Keratinocyte (primary cell): Measurements from ENCODE around the gene CDK10. TPM values are rescaled to one million over a fixed set of nuclear protein-coding genes. Genes with fewer than 3 reads are reported as not detected.

Source experiments
- DNase-seq: peaks from one replicate; pipeline ENCODE4 v3.0.0-alpha.2; 2011; ENCODE audit warnings: low read depth, missing footprints, low spot score
- FAIRE-seq: peaks from 2 replicates; lab custom pipeline; 2011; peaks lifted over from hg19 to GRCh38; lab: Jason Lieb, UNC
- H2AFZ ChIP-seq: 2 replicates; pipeline ENCODE4 v1.6.0; 2012; ENCODE audit warnings: low read length, control low read depth, inconsistent platforms; ENCODE audit not compliant: control insufficient read depth
- H3K27ac ChIP-seq: 2 replicates; pipeline ENCODE4 v1.5.1; 2011; ENCODE audit warnings: low read length; ENCODE audit not compliant: control insufficient read depth, insufficient read depth
- H3K27me3 ChIP-seq: 3 replicates; pipeline ENCODE4 v1.6.0; 2011; ENCODE audit warnings: low read length; ENCODE audit not compliant: control insufficient read depth, insufficient read depth; ENCODE audit errors: extremely low read depth
- H3K36me3 ChIP-seq, 2 experiments: 2 replicates in 1 of 2; 3 replicates in 1 of 2; pipeline ENCODE4 v1.5.1; 2011; ENCODE audit warnings: low read length in 2 of 2, mild to moderate bottlenecking in 1 of 2; ENCODE audit not compliant: control insufficient read depth in 2 of 2, insufficient read depth in 2 of 2; ENCODE audit errors: extremely low read depth in 1 of 2
- H3K4me1 ChIP-seq: 3 replicates; pipeline ENCODE4 v1.5.1; 2011; ENCODE audit warnings: low read length; ENCODE audit not compliant: control insufficient read depth, insufficient read depth; ENCODE audit errors: extremely low read depth
- H3K4me2 ChIP-seq: 3 replicates; pipeline ENCODE4 v1.6.0; 2011; ENCODE audit warnings: low read depth, low read length; ENCODE audit not compliant: control insufficient read depth, insufficient read depth; ENCODE audit errors: extremely low read depth
- H3K4me3 ChIP-seq, 3 experiments: fragments of 200-600 bp in 1 of 3; sonication (generic) in 1 of 3; 2 replicates in 2 of 3; 3 replicates in 1 of 3; pipeline ENCODE4 v1.5.1; 2011 to 2016; ENCODE audit warnings: low read length in 3 of 3, mild to moderate bottlenecking in 3 of 3, control low read depth in 2 of 3, inconsistent platforms in 1 of 3, low read depth in 1 of 3, mixed read lengths in 1 of 3, mixed run types in 1 of 3, moderate library complexity in 1 of 3; ENCODE audit not compliant: control insufficient read depth in 2 of 3, insufficient read depth in 2 of 3; ENCODE audit errors: extremely low read depth in 1 of 3
- H3K79me2 ChIP-seq: 2 replicates; pipeline ENCODE4 v1.6.0; 2012; ENCODE audit warnings: low read length; ENCODE audit not compliant: control insufficient read depth, insufficient read depth
- H3K9ac ChIP-seq: 3 replicates; pipeline ENCODE4 v1.6.0; 2011; ENCODE audit warnings: low read length; ENCODE audit not compliant: control insufficient read depth, insufficient read depth; ENCODE audit errors: extremely low read depth
- H3K9me1 ChIP-seq: 3 replicates; pipeline ENCODE4 v1.6.0; 2011; ENCODE audit warnings: low read length; ENCODE audit not compliant: control insufficient read depth, insufficient read depth; ENCODE audit errors: extremely low read depth
- H3K9me3 ChIP-seq: 2 replicates; pipeline ENCODE4 v1.5.1; 2012; ENCODE audit warnings: low read depth, low read length; ENCODE audit not compliant: control insufficient read depth
- H4K20me1 ChIP-seq: 3 replicates; pipeline ENCODE4 v1.6.0; 2011; ENCODE audit warnings: low read length; ENCODE audit not compliant: control insufficient read depth, insufficient read depth; ENCODE audit errors: extremely low read depth
- CTCF ChIP-seq, 3 experiments: IDR thresholded peaks in 1 of 3; conservative IDR thresholded peaks in 1 of 3; optimal IDR thresholded peaks in 1 of 3; 2 replicates in 2 of 3; 3 replicates in 1 of 3; pipeline versions ENCODE3 to v1.5.1; 2011; ENCODE audit warnings: low read length in 3 of 3, mild to moderate bottlenecking in 3 of 3, moderate library complexity in 2 of 3, control low read depth in 1 of 3, inconsistent platforms in 1 of 3; ENCODE audit not compliant: insufficient read depth in 2 of 3; ENCODE audit errors: extremely low read depth in 1 of 3
- EZH2 ChIP-seq: IDR thresholded peaks from one replicate; pipeline ENCODE4 v1.6.1; 2012; ENCODE audit warnings: inconsistent platforms, mild to moderate bottlenecking, low read length, moderate library complexity
- dilution Hi-C: fragments of 300-500 bp; cut with MboI; formaldehyde crosslinking; loops from one replicate; pipeline ENCODE4 v1.7.0; 2020; ENCODE audit warnings: low sequenced_read_pairs; ENCODE audit not compliant: extremely low pct_ligation_motif_present
- polyA plus RNA-seq, 5 experiments: library from polyadenylated mRNA; depleted of rRNA in 3 of 5; stranded (reverse) in 3 of 5; stranded (forward) in 1 of 5; unstranded in 1 of 5; fragments of >200 nt; gene quantifications; 1 replicate in 1 of 5; 2 replicates in 3 of 5; 3 replicates in 1 of 5; pipeline versions ENCODE4 v1.2.1 to v1.2.3, GENCODE V29; 2011 to 2012; ENCODE audit warnings: missing spikeins in 2 of 5, low read depth in 1 of 5, low replicate concordance in 1 of 5

The CDK10 gene
- polyA plus RNA-seq, 1 donor (not counting 4 experiments of a cell fraction or from before 2014, with no cell fraction given) = 30.6 TPM

- H3K4me2 ChIP-seq = no peak overlapping the region
- TF ChIP-seq EZH2 = no peak
- H3K27ac ChIP-seq = no peak overlapping the region
- no peak overlapping the region for H2AFZ ChIP-seq
- H4K20me1 ChIP-seq = no peaks in the 10 kb centered on the region
- H3K79me2 ChIP-seq = peaks cover 6% of the 10 kb centered on the region
- no peaks in the 10 kb centered on the region for H3K9me3 ChIP-seq
- peaks cover 4 to 5% of the 10 kb centered on the region in 2 experiments for H3K36me3 ChIP-seq
- dilution Hi-C loops = no loop called here
- no peaks in the 10 kb centered on the region for H3K27me3 ChIP-seq
- no peak for FAIRE-seq
- DNase-seq = no peak
- no peak overlapping the region for H3K9ac ChIP-seq
- no peak overlapping the region for H3K4me3 ChIP-seq
- peaks cover 10% of the 10 kb centered on the region for H3K4me1 ChIP-seq
- H3K9me1 ChIP-seq = no peaks in the 10 kb centered on the region
Observed at GRCh38 chr16:89710709-89711564, 24.4 kb downstream of the CDK10 start.

- Histone ChIP-seq H3K79me2 (peaks cover 6% of the 10 kb centered on the region), H3K36me3 (peaks cover 4 to 5% of the 10 kb centered on the region in 2 experiments), H3K9me3 (no peaks in the 10 kb centered on the region), H3K9ac (peak overlapping the region; percentile 82), H3K4me3 (peak overlapping the region; percentile 68 to 82 (median 74)), H3K4me2 (peak overlapping the region; percentile 87), H3K27ac (peak overlapping the region; percentile 47), H3K9me1 (no peaks in the 10 kb centered on the region), H3K27me3 (no peaks in the 10 kb centered on the region), H2AFZ (peak overlapping the region; percentile 49), H4K20me1 (no peaks in the 10 kb centered on the region), H3K4me1 (peaks cover 5% of the 10 kb centered on the region)
- DNase-seq (no peak), FAIRE-seq (no peak)
- peak in 1 of 3 experiments; percentile 5 for TF ChIP-seq CTCF (optimal IDR thresholded peaks at IDR 0.05 in 1 of 3, IDR thresholded peaks at IDR 0.05 in 1 of 3, conservative IDR thresholded peaks at IDR 0.05 in 1 of 3; ENCODE audit: extremely low read depth in 1 of 3, insufficient read depth in 2 of 3, low read length in 3 of 3)
- TF ChIP-seq EZH2 = no peak
- dilution Hi-C loops = no loop called here
Observed at GRCh38 chr16:89711601-89712273, 25.2 kb downstream of the CDK10 start.
